HL-60/S4 (cell line): ENCODE results near the gene GOLGA8J.
"Not testable (repeated sequence)": the region's sequence is repeated elsewhere in the genome, so short reads cannot be mapped to it uniquely, and the experiment has no call there.

Source experiments
- in situ Hi-C: fragments of 300-500 bp; cut with MboI; formaldehyde crosslinking; loops from 2 replicates; pipeline ENCODE4 v1.14.3; 2022; ENCODE audit warnings: low sequenced_read_pairs

Gene GOLGA8J

GRCh38 chr15:30072630-30073029, 10.1 kb upstream of the GOLGA8J start:
- in situ Hi-C loops: no loop called here

- in situ Hi-C loops: no loop called here
These were observed 8.8 kb upstream of the GOLGA8J start for GRCh38 chr15:30073915-30074314.

GRCh38 chr15:30080816-30081215, 1.9 kb upstream of the GOLGA8J start:
- in situ Hi-C loops: not testable (repeated sequence)

GRCh38 chr15:30097827-30098226, 15.1 kb downstream of the GOLGA8J start:
- in situ Hi-C loops: not testable (repeated sequence)

- in situ Hi-C loops: not testable (repeated sequence)
These were observed 20.1 kb downstream of the GOLGA8J start for GRCh38 chr15:30102890-30103289.

GRCh38 chr15:30103941-30104507, 21.3 kb downstream of the GOLGA8J start:
- in situ Hi-C loops: not testable (repeated sequence)

GRCh38 chr15:30110591-30110990, 27.8 kb downstream of the GOLGA8J start:
- in situ Hi-C loops: not testable (repeated sequence)

GRCh38 chr15:30130066-30130465, 47.3 kb downstream of the GOLGA8J start:
- in situ Hi-C loops: not testable (repeated sequence)

GRCh38 chr15:30134751-30135150, 52.0 kb downstream of the GOLGA8J start, which contains the start of gene GOLGA8T:
Gene GOLGA8T (plus strand): TSS chr15:30135051. CDS start chr15:30135149, 98 bp downstream.
- in situ Hi-C loops: not testable (repeated sequence)
